Activated T-cell treated with anti-CD3 and anti-CD28 coated beads, Interleukin-2, amount 50 U/mL, for 48 hours (primary cell): ENCODE results near the gene SLC9A2.

Experiments used
- DNase-seq, 2 experiments: peaks; one replicate each; pipeline ENCODE4 v3.0.0-alpha.2; 2020

SLC9A2 gene

GRCh38 chr2:102619414-102620319 lies at the start of gene SLC9A2:
Gene SLC9A2, plus strand, starts transcription at chr2:102619553. Its CDS starts 296 bp downstream, at chr2:102619849.
- peak; percentile 37 to 50 for DNase-seq

GRCh38 chr2:102575888-102576287 lies 43.5 kb upstream of the SLC9A2 start:
- no peak for DNase-seq

- DNase-seq: no peak
Observed at GRCh38 chr2:102578376-102578775, 41.0 kb upstream of the SLC9A2 start.

GRCh38 chr2:102581911-102582310 lies 37.4 kb upstream of the SLC9A2 start:
- no peak for DNase-seq

GRCh38 chr2:102582845-102583244 lies 36.5 kb upstream of the SLC9A2 start:
- DNase-seq: no peak

GRCh38 chr2:102585847-102586404 lies 33.4 kb upstream of the SLC9A2 start:
- no peak for DNase-seq

- no peak for DNase-seq
Observed at GRCh38 chr2:102588213-102588939, 31.0 kb upstream of the SLC9A2 start.

- no peak for DNase-seq
Observed at GRCh38 chr2:102589444-102589843, 29.9 kb upstream of the SLC9A2 start.

- DNase-seq: no peak
Observed at GRCh38 chr2:102591491-102592045, 27.8 kb upstream of the SLC9A2 start.

- DNase-seq: no peak
Observed at GRCh38 chr2:102592601-102593000, 26.8 kb upstream of the SLC9A2 start.

- no peak for DNase-seq
Observed at GRCh38 chr2:102593516-102593915, 25.8 kb upstream of the SLC9A2 start.

- no peak for DNase-seq
Observed at GRCh38 chr2:102594445-102595016, 24.8 kb upstream of the SLC9A2 start.

- DNase-seq: no peak
Observed at GRCh38 chr2:102597788-102598187, 21.6 kb upstream of the SLC9A2 start.

- no peak for DNase-seq
Observed at GRCh38 chr2:102599486-102599885, 19.9 kb upstream of the SLC9A2 start.

GRCh38 chr2:102601730-102602129 lies 17.6 kb upstream of the SLC9A2 start:
- no peak for DNase-seq

GRCh38 chr2:102603904-102604303 lies 15.4 kb upstream of the SLC9A2 start:
- no peak for DNase-seq

GRCh38 chr2:102604769-102605168 lies 14.6 kb upstream of the SLC9A2 start:
- no peak for DNase-seq

GRCh38 chr2:102606353-102606752 lies 13.0 kb upstream of the SLC9A2 start:
- no peak for DNase-seq

- peak; percentile 30 to 55 for DNase-seq
Observed at GRCh38 chr2:102615620-102616436, 3.5 kb upstream of the SLC9A2 start.

GRCh38 chr2:102618452-102619413 lies 620 bp upstream of the SLC9A2 start:
- DNase-seq: peak; percentile 54 to 62

GRCh38 chr2:102620332-102620731 lies 979 bp downstream of the SLC9A2 start:
- no peak for DNase-seq
